GM23338 (cell line): ENCODE measurements around the gene DESI2. TPM values are rescaled to one million over a fixed set of nuclear protein-coding genes. Genes with fewer than 3 reads are reported as not detected.

Experiments used
- ATAC-seq: fragments of 200-7000 bp; cut with Tn5 transposase; 3 replicates; pipeline ENCODE4 v1.9.1; 2020
- DNase-seq: peaks from one replicate; pipeline ENCODE4 v3.0.0-alpha.2; 2015; ENCODE audit warnings: low spot score
- H2AFZ ChIP-seq: fragments of 200-600 bp; sonication (generic); 2 replicates; pipeline ENCODE4 v1.8.0; 2016; ENCODE audit warnings: antibody characterized with exemption, mild to moderate bottlenecking, moderate library complexity
- H3F3A ChIP-seq: fragments of 200-600 bp; sonication (generic); replicated peaks from 2 replicates; pipeline ENCODE4 v1.8.0; 2017; ENCODE audit warnings: antibody characterized with exemption, mixed run types, low read depth
- H3K27ac ChIP-seq: fragments of 200-600 bp; sonication (generic); 2 replicates; pipeline ENCODE4 v1.6.1; 2016; ENCODE audit warnings: low read depth
- H3K27me3 ChIP-seq: fragments of 200-600 bp; sonication (generic); 2 replicates; pipeline ENCODE4 v1.8.0; 2016; ENCODE audit warnings: mild to moderate bottlenecking, mixed run types, moderate library complexity; ENCODE audit not compliant: insufficient read depth
- H3K36me3 ChIP-seq: fragments of 200-600 bp; sonication (generic); 2 replicates; pipeline ENCODE4 v1.8.0; 2016; ENCODE audit warnings: mild to moderate bottlenecking; ENCODE audit not compliant: insufficient read depth
- H3K4me1 ChIP-seq: fragments of 200-600 bp; sonication (generic); 2 replicates; pipeline ENCODE4 v1.8.0; 2016; ENCODE audit warnings: mild to moderate bottlenecking, moderate library complexity; ENCODE audit not compliant: insufficient read depth
- H3K4me2 ChIP-seq: fragments of 200-600 bp; sonication (generic); 2 replicates; pipeline ENCODE4 v1.7.1; 2017; ENCODE audit warnings: mixed run types
- H3K4me3 ChIP-seq: fragments of 200-600 bp; sonication (generic); 2 replicates; pipeline ENCODE4 v1.6.1; 2016; ENCODE audit warnings: mixed run types
- H3K79me2 ChIP-seq: fragments of 200-600 bp; sonication (generic); replicated peaks from 2 replicates; pipeline ENCODE4 v1.8.0; 2017; ENCODE audit warnings: mild to moderate bottlenecking; ENCODE audit not compliant: insufficient read depth
- H3K9me2 ChIP-seq: fragments of 200-600 bp; sonication (generic); 2 replicates; pipeline ENCODE4 v1.8.0; 2017; ENCODE audit not compliant: insufficient read depth
- H4K20me1 ChIP-seq: fragments of 200-600 bp; sonication (generic); replicated peaks from 2 replicates; pipeline ENCODE4 v1.8.0; 2017; ENCODE audit warnings: mild to moderate bottlenecking; ENCODE audit not compliant: insufficient read depth
- H3K27ac Mint-ChIP-seq: 2 replicates; pipeline ENCODE4 v1.8.0; 2020; ENCODE audit warnings: inconsistent platforms, mild to moderate bottlenecking, moderate library complexity, mixed read lengths
- H3K27me3 Mint-ChIP-seq: 3 replicates; pipeline ENCODE4 v1.8.0; 2022; ENCODE audit warnings: low read depth, mild to moderate bottlenecking, moderate library complexity, mixed read lengths, inconsistent platforms; ENCODE audit not compliant: insufficient read depth, poor library complexity
- H3K36me3 Mint-ChIP-seq: 3 replicates; pipeline ENCODE4 v1.8.0; 2021; ENCODE audit warnings: low read depth, mild to moderate bottlenecking, inconsistent platforms, moderate library complexity, mixed read lengths
- H3K4me1 Mint-ChIP-seq: 3 replicates; pipeline ENCODE4 v1.8.0; 2020; ENCODE audit warnings: mild to moderate bottlenecking, inconsistent platforms, mixed read lengths
- H3K4me3 Mint-ChIP-seq: 3 replicates; pipeline ENCODE4 v1.8.0; 2021; ENCODE audit warnings: moderate library complexity, mild to moderate bottlenecking, inconsistent platforms, mixed read lengths
- H3K9me3 Mint-ChIP-seq: 3 replicates; pipeline ENCODE4 v1.8.0; 2020; ENCODE audit warnings: moderate library complexity, mild to moderate bottlenecking, inconsistent platforms, mixed read lengths
- CREB1 ChIP-seq: fragments of 250-450 bp; sonication (Bioruptor Pico); IDR thresholded peaks from 2 replicates; pipeline ENCODE4 v1.5.0; 2020; ENCODE audit warnings: low read depth, mild to moderate bottlenecking, moderate library complexity
- EZH2 ChIP-seq: fragments of 200-600 bp; sonication (generic); IDR thresholded peaks from one replicate; pipeline ENCODE4 v1.8.0; 2017; ENCODE audit warnings: antibody characterized with exemption, mild to moderate bottlenecking, low read depth; ENCODE audit not compliant: unreplicated experiment
- POLR2AphosphoS5 ChIP-seq: IDR thresholded peaks from 2 replicates; pipeline ENCODE4 v1.6.1; 2016; ENCODE audit warnings: antibody characterized with exemption, low read depth
- STAT1 ChIP-seq: IDR thresholded peaks from one replicate; pipeline ENCODE4 v1.6.1; 2016; ENCODE audit warnings: antibody characterized with exemption; ENCODE audit not compliant: unreplicated experiment
- ZNF331 ChIP-seq: fragments of 250-450 bp; sonication (Bioruptor Pico); IDR thresholded peaks from 2 replicates; pipeline ENCODE4 v1.5.0; 2020; ENCODE audit warnings: low read depth, mild to moderate bottlenecking, moderate library complexity
- polyA plus RNA-seq: library from polyadenylated mRNA; unstranded; fragments of >200 nt; fragmentation: Nextera tagmentation; extraction: Ambion mirVana; gene quantifications from 2 replicates; pipeline ENCODE4 v1.2.1, GENCODE V29; 2016
- total RNA-seq: library from RNA; depleted of rRNA; stranded (reverse); fragments of >200 nt; shearing (Covaris generic); gene quantifications from 2 replicates; pipeline ENCODE4 v1.2.3, GENCODE V29; 2014
- TF ChIP-seq, protein P1 (sequence below): fragments of 250-450 bp; sonication (Bioruptor Pico); IDR thresholded peaks from 2 replicates; pipeline ENCODE4 v1.5.0; 2020; ENCODE audit warnings: mild to moderate bottlenecking, moderate library complexity
- TF ChIP-seq, protein P2 (sequence below), 2 experiments: fragments of 200-600 bp in 1 of 2; sonication (generic) in 1 of 2; conservative IDR thresholded peaks; 2 replicates each; pipeline versions ENCODE4 v1.5.1 to v1.6.1; 2016 to 2017; ENCODE audit warnings: antibody characterized with exemption in 2 of 2, low read depth in 2 of 2, mild to moderate bottlenecking in 2 of 2, moderate library complexity in 1 of 2
- TF ChIP-seq, protein P3 (sequence below): IDR thresholded peaks from one replicate; pipeline ENCODE4 v1.6.1; 2018; ENCODE audit warnings: antibody characterized with exemption; ENCODE audit not compliant: unreplicated experiment

DESI2 gene
- total and polyA plus RNA-seq, 2 experiments from 2014 or later: 145 TPM

DNA sequence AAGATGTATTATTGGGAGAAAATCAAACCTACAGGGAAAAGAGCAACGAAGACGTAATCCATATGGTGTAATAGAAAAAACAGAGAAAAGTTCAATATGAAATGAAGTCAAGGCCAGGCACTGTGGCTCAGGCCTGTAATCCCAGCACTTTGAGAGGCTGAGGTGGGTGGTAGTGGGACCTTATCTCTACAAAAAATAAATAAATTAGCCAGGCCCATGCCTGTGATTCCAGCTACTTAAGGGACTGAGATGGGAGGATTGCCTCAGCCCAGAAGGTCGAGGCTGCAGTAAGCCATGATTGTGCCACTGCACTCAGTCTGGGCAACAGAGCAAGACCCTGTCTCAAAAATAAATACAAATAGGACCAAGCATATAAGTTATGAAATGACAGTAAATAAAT is 11.4 kb downstream of the DESI2 start (continued):
- TF ChIP-seq, protein P1, sequence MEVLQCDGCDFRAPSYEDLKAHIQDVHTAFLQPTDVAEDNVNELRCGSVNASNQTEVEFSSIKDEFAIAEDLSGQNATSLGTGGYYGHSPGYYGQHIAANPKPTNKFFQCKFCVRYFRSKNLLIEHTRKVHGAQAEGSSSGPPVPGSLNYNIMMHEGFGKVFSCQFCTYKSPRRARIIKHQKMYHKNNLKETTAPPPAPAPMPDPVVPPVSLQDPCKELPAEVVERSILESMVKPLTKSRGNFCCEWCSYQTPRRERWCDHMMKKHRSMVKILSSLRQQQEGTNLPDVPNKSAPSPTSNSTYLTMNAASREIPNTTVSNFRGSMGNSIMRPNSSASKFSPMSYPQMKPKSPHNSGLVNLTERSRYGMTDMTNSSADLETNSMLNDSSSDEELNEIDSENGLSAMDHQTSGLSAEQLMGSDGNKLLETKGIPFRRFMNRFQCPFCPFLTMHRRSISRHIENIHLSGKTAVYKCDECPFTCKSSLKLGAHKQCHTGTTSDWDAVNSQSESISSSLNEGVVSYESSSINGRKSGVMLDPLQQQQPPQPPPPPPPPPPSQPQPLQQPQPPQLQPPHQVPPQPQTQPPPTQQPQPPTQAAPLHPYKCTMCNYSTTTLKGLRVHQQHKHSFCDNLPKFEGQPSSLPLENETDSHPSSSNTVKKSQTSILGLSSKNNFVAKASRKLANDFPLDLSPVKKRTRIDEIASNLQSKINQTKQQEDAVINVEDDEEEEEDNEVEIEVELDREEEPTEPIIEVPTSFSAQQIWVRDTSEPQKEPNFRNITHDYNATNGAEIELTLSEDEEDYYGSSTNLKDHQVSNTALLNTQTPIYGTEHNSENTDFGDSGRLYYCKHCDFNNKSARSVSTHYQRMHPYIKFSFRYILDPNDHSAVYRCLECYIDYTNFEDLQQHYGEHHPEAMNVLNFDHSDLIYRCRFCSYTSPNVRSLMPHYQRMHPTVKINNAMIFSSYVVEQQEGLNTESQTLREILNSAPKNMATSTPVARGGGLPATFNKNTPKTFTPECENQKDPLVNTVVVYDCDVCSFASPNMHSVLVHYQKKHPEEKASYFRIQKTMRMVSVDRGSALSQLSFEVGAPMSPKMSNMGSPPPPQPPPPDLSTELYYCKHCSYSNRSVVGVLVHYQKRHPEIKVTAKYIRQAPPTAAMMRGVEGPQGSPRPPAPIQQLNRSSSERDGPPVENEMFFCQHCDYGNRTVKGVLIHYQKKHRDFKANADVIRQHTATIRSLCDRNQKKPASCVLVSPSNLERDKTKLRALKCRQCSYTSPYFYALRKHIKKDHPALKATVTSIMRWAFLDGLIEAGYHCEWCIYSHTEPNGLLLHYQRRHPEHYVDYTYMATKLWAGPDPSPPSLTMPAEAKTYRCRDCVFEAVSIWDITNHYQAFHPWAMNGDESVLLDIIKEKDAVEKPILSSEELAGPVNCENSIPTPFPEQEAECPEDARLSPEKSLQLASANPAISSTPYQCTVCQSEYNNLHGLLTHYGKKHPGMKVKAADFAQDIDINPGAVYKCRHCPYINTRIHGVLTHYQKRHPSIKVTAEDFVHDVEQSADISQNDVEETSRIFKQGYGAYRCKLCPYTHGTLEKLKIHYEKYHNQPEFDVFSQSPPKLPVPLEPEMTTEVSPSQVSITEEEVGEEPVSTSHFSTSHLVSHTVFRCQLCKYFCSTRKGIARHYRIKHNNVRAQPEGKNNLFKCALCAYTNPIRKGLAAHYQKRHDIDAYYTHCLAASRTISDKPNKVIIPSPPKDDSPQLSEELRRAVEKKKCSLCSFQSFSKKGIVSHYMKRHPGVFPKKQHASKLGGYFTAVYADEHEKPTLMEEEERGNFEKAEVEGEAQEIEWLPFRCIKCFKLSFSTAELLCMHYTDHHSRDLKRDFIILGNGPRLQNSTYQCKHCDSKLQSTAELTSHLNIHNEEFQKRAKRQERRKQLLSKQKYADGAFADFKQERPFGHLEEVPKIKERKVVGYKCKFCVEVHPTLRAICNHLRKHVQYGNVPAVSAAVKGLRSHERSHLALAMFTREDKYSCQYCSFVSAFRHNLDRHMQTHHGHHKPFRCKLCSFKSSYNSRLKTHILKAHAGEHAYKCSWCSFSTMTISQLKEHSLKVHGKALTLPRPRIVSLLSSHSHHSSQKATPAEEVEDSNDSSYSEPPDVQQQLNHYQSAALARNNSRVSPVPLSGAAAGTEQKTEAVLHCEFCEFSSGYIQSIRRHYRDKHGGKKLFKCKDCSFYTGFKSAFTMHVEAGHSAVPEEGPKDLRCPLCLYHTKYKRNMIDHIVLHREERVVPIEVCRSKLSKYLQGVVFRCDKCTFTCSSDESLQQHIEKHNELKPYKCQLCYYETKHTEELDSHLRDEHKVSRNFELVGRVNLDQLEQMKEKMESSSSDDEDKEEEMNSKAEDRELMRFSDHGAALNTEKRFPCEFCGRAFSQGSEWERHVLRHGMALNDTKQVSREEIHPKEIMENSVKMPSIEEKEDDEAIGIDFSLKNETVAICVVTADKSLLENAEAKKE: no peak
- no peak for TF ChIP-seq CREB1 (CRISPR knock-in tag)
- TF ChIP-seq ZNF331 (CRISPR knock-in tag): no peak

DNA sequence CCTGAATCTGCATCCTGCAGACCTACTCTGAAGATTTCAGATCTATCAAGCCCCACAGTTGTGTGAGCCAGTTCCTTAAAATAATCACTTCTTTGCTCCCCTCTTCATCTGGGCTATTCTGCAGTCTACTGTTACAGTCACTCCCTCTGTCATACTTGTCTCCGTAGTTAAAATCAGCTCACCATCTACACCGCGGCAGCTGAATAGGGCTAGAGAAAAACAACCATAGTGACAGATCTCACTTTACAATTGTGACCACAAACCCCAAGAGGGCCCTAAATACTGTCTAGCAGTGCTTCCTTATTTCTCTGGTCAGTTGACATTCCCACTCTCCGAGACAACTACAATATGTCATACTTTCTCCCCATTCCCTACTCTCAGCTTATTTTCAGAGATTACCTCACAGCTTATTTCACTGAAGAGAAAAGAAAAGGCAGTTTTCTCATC is 12.9 kb downstream of the DESI2 start:
- no peaks in the 10 kb centered on the region; the same call in 2 of the 3 replicates for H3K4me1 Mint-ChIP-seq
- no peaks in the 10 kb centered on the region; the same call in 1 of the 2 replicates for H3K4me1 ChIP-seq
- H3K79me2 ChIP-seq: peaks cover 100% of the 10 kb centered on the region
- no peak overlapping the region for H3K4me3 Mint-ChIP-seq
- H3K4me3 ChIP-seq: no peak overlapping the region
- ATAC-seq (no peak), DNase-seq (no peak)
- no peaks in the 10 kb centered on the region for H3K9me2 ChIP-seq
- H4K20me1 ChIP-seq: peaks cover 41% of the 10 kb centered on the region; the same call in 1 of the 2 replicates
- no peaks in the 10 kb centered on the region for H3K27me3 Mint-ChIP-seq
- no peak overlapping the region for H3K27ac Mint-ChIP-seq
- H3F3A ChIP-seq: no peaks in the 10 kb centered on the region
- no peak overlapping the region for H3K4me2 ChIP-seq
- no peak overlapping the region for H3K27ac ChIP-seq
- peaks cover 3% of the 10 kb centered on the region; the same call in 1 of the 3 replicates for H3K9me3 Mint-ChIP-seq
- no peaks in the 10 kb centered on the region for H3K27me3 ChIP-seq
- no peak overlapping the region for H2AFZ ChIP-seq
- no peaks in the 10 kb centered on the region for H3K36me3 ChIP-seq
- H3K36me3 Mint-ChIP-seq: peaks cover 8% of the 10 kb centered on the region
- TF ChIP-seq, protein P2, sequence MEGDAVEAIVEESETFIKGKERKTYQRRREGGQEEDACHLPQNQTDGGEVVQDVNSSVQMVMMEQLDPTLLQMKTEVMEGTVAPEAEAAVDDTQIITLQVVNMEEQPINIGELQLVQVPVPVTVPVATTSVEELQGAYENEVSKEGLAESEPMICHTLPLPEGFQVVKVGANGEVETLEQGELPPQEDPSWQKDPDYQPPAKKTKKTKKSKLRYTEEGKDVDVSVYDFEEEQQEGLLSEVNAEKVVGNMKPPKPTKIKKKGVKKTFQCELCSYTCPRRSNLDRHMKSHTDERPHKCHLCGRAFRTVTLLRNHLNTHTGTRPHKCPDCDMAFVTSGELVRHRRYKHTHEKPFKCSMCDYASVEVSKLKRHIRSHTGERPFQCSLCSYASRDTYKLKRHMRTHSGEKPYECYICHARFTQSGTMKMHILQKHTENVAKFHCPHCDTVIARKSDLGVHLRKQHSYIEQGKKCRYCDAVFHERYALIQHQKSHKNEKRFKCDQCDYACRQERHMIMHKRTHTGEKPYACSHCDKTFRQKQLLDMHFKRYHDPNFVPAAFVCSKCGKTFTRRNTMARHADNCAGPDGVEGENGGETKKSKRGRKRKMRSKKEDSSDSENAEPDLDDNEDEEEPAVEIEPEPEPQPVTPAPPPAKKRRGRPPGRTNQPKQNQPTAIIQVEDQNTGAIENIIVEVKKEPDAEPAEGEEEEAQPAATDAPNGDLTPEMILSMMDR (conservative IDR thresholded peaks at IDR 0.05; ENCODE audit: low read depth in 2 of 2): no peak
- TF ChIP-seq CREB1 (CRISPR knock-in tag) (no peak), POLR2AphosphoS5 (no peak), EZH2 (no peak), STAT1 (no peak)
- TF ChIP-seq, protein P3, sequence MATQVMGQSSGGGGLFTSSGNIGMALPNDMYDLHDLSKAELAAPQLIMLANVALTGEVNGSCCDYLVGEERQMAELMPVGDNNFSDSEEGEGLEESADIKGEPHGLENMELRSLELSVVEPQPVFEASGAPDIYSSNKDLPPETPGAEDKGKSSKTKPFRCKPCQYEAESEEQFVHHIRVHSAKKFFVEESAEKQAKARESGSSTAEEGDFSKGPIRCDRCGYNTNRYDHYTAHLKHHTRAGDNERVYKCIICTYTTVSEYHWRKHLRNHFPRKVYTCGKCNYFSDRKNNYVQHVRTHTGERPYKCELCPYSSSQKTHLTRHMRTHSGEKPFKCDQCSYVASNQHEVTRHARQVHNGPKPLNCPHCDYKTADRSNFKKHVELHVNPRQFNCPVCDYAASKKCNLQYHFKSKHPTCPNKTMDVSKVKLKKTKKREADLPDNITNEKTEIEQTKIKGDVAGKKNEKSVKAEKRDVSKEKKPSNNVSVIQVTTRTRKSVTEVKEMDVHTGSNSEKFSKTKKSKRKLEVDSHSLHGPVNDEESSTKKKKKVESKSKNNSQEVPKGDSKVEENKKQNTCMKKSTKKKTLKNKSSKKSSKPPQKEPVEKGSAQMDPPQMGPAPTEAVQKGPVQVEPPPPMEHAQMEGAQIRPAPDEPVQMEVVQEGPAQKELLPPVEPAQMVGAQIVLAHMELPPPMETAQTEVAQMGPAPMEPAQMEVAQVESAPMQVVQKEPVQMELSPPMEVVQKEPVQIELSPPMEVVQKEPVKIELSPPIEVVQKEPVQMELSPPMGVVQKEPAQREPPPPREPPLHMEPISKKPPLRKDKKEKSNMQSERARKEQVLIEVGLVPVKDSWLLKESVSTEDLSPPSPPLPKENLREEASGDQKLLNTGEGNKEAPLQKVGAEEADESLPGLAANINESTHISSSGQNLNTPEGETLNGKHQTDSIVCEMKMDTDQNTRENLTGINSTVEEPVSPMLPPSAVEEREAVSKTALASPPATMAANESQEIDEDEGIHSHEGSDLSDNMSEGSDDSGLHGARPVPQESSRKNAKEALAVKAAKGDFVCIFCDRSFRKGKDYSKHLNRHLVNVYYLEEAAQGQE: no peak
